Spleen (tissue), 11 donors: ENCODE data around the gene BLID. TPM values are rescaled to one million over a fixed set of nuclear protein-coding genes. Genes with fewer than 3 reads are reported as not detected.

Source experiments
- DNase-seq: peaks from one replicate; pipeline ENCODE4 v3.0.0-alpha.2; 2020
- H3K27ac ChIP-seq, 8 donors: fragments of 200-600 bp; sonication (generic) in 7 of 8; 1 replicate in 4 of 8; 2 replicates in 4 of 8; pipeline versions ENCODE4 v1.5.0 to v1.8.0; 2016 to 2021; ENCODE audit warnings: inconsistent platforms in 4 of 8, mild to moderate bottlenecking in 4 of 8, moderate library complexity in 1 of 8
- H3K27me3 ChIP-seq, 7 donors: fragments of 200-600 bp; sonication (generic) in 6 of 7; replicated peaks in 1 of 7; 1 replicate in 4 of 7; 2 replicates in 3 of 7; pipeline versions ENCODE4 v1.5.0 to v1.8.0; 2016 to 2021; ENCODE audit warnings: inconsistent platforms in 3 of 7, mild to moderate bottlenecking in 1 of 7
- H3K36me3 ChIP-seq, 6 donors: fragments of 200-600 bp; sonication (generic) in 5 of 6; 1 replicate in 4 of 6; 2 replicates in 2 of 6; pipeline versions ENCODE4 v1.5.0 to v1.8.0; 2016 to 2021; ENCODE audit warnings: inconsistent platforms in 2 of 6
- H3K4me1 ChIP-seq, 6 donors: fragments of 200-600 bp; sonication (generic) in 5 of 6; 1 replicate in 3 of 6; 2 replicates in 3 of 6; pipeline versions ENCODE4 v1.5.0 to v1.8.0; 2016 to 2021; ENCODE audit warnings: inconsistent platforms in 3 of 6
- H3K4me3 ChIP-seq, 8 donors: fragments of 200-600 bp; sonication (generic) in 7 of 8; 1 replicate in 4 of 8; 2 replicates in 4 of 8; pipeline versions ENCODE4 v1.5.0 to v1.8.0; 2016 to 2021; ENCODE audit warnings: inconsistent platforms in 4 of 8, mild to moderate bottlenecking in 4 of 8, moderate library complexity in 2 of 8
- H3K9me3 ChIP-seq, 8 donors: fragments of 200-600 bp; sonication (generic) in 7 of 8; 1 replicate in 4 of 8; 2 replicates in 4 of 8; pipeline versions ENCODE4 v1.5.0 to v1.8.0; 2016 to 2021; ENCODE audit warnings: inconsistent platforms in 4 of 8
- POLR2A ChIP-seq, 3 donors: fragments of 450-650 bp; IDR thresholded peaks; one replicate each; pipeline ENCODE4 v1.5.1; 2017; ENCODE audit warnings: antibody characterized with exemption in 3 of 3, mild to moderate bottlenecking in 1 of 3
- POLR2AphosphoS5 ChIP-seq, 3 donors: sonication (generic); formaldehyde crosslinking; IDR thresholded peaks; one replicate each; pipeline ENCODE4 v1.5.1; 2017; ENCODE audit warnings: antibody characterized with exemption in 3 of 3
- WGBS, 5 donors: extraction: QIAGEN DNeasy Blood & Tissue Kit in 3 of 5; methylation state at CpG; one replicate each; pipeline versions ENCODE4 v1.1.5 to v1.1.7; 2013 to 2018; 5-methylcytosine and 5-hydroxymethylcytosine counted together
- intact Hi-C: fragments of 100-400 bp; cut with DNase I; formaldehyde crosslinking; loops from one replicate; pipeline ENCODE4 v1.15.0; 2023; ENCODE audit warnings: low total_unique reads
- polyA plus RNA-seq, 3 donors: library from polyadenylated mRNA; stranded (reverse); fragments of 200-250 nt; gene quantifications; one replicate each; pipeline ENCODE4 v1.2.1, GENCODE V29; 2013
- total RNA-seq, 7 donors: library from RNA; depleted of rRNA in 3 of 7; stranded (reverse); fragments of >200 nt in 3 of 7; fragmentation: NEBNext Ultra II Directional in 4 of 7; extraction: Animal tissue kit (Norgen Biotek cat#: 25700) in 4 of 7; gene quantifications; one replicate each; pipeline versions ENCODE4 v1.1.0 to v1.2.1, GENCODE V29; 2016 to 2021
- TF ChIP-seq, protein P1 (sequence below), 11 experiments: fragments of 200-600 bp in 7 of 11; fragments of 450-650 bp in 4 of 11; sonication (generic) in 4 of 11; IDR thresholded peaks in 8 of 11; conservative IDR thresholded peaks in 3 of 11; 1 replicate in 7 of 11; 2 replicates in 4 of 11; pipeline versions ENCODE4 v1.4.0 to v1.8.0; 2016 to 2021; ENCODE audit warnings: antibody characterized with exemption in 11 of 11, inconsistent platforms in 4 of 11, mild to moderate bottlenecking in 1 of 11
- donor health status: healthy with polysubstance abuse.
- donor health status: DM: no; HTN: no; CAD: no; lungs with moderate emphysema.
- donor health status: DM: no; HTN: no; CAD: no.
- donor health status: Bipolar disorder and iron deficiency.
- donor health status: healthy.
- donor health status: DM: no; HTN: no; CAD: no.
- donor health status: DM: yes; HTN: yes; CAD: no.

BLID gene
- total and polyA plus RNA-seq, 10 donors: 0.61 to 0.64 TPM; not detected in 8

DNA sequence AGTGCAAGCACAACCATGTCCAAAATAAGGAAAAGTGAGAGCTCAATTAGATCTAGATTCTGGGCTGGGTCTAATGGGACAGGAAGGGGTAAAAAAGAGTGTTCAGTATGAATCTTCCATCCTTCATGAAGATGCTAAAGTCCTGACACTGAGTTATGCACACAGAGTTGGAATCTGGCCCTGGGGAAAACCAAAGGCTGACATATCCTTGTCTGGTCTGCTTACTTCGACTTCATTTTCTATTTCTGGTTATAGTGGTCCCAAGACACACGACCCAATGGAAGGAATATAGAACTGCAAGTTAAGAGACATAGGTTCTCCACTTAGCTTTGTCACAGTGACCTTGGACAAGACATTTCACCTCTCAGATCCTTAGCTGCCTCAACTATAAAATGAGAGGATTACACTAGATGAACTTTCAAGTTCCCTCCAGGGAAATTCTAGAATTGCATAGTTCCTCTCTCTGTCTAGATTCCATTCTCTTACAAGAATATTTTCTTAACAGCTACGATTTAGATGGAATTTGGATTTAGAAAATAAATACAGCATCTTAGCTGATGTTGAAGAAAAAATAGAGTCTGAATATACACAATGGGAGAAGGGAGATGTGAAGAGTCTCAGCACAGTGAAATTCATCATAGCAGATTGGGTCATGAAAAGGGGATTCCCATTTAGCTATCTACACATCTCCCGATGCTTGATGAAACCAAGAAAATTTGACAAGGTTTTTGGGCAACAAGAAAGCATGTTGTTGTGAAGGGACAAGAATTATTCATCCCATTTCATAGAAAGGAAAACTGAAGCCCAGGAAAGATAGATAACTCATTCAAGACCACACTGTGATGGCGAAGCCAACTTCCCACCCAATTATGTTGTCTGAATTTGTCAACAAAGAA is 3.3 kb downstream of the BLID start:
- no peak overlapping the region for H3K4me3 ChIP-seq
- no peaks in the 10 kb centered on the region for H3K36me3 ChIP-seq
- DNase-seq: no peak
- H3K27me3 ChIP-seq: no peaks in the 10 kb centered on the region
- H3K4me1 ChIP-seq: peaks cover 0 to 3% (median 0%) of the 10 kb centered on the region in 6 donors
- intact Hi-C loops: no loop called here
- TF ChIP-seq POLR2A (IDR thresholded peaks at IDR 0.05) (no peak), POLR2AphosphoS5 (IDR thresholded peaks at IDR 0.05) (no peak)
- TF ChIP-seq, protein P1, sequence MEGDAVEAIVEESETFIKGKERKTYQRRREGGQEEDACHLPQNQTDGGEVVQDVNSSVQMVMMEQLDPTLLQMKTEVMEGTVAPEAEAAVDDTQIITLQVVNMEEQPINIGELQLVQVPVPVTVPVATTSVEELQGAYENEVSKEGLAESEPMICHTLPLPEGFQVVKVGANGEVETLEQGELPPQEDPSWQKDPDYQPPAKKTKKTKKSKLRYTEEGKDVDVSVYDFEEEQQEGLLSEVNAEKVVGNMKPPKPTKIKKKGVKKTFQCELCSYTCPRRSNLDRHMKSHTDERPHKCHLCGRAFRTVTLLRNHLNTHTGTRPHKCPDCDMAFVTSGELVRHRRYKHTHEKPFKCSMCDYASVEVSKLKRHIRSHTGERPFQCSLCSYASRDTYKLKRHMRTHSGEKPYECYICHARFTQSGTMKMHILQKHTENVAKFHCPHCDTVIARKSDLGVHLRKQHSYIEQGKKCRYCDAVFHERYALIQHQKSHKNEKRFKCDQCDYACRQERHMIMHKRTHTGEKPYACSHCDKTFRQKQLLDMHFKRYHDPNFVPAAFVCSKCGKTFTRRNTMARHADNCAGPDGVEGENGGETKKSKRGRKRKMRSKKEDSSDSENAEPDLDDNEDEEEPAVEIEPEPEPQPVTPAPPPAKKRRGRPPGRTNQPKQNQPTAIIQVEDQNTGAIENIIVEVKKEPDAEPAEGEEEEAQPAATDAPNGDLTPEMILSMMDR (IDR thresholded peaks at IDR 0.05 in 8 of 11, conservative IDR thresholded peaks at IDR 0.05 in 3 of 11): no peak
- H3K27ac ChIP-seq: no peak overlapping the region
- no peaks in the 10 kb centered on the region for H3K9me3 ChIP-seq
- 68 to 88% (median 75%) methylated on average over 5 of the region's 5 CpGs for WGBS, 5 donors

DNA sequence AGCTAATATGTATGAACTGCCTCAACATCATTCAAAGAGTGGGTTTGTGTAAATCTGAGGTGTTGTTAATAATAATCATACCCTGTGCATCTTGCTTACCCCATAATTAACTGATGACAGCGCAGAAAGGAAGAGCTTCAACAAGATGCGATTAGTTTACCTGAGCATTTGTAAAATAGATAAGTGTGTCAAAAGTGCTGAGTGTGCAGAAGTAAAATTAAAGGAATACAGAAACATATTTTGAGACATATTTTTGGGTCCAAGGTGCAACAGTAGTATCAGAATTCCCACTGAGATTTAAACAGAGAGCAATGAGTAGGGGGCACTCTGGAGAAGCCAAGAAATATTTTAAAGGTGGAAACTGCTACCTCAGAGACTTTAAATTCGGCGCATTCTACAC is 6.1 kb downstream of the BLID start:
- TF ChIP-seq POLR2A (IDR thresholded peaks at IDR 0.05) (no peak), POLR2AphosphoS5 (IDR thresholded peaks at IDR 0.05) (no peak)
- TF ChIP-seq, protein P1 (IDR thresholded peaks at IDR 0.05 in 8 of 11, conservative IDR thresholded peaks at IDR 0.05 in 3 of 11): no peak
- intact Hi-C loops: no loop called here
- H3K4me1 ChIP-seq: peaks cover 0 to 3% (median 0%) of the 10 kb centered on the region in 6 donors
- no peaks in the 10 kb centered on the region for H3K9me3 ChIP-seq
- H3K27ac ChIP-seq: no peak overlapping the region
- no peak for DNase-seq
- peaks cover 0 to 5% (median 0%) of the 10 kb centered on the region in 7 donors for H3K27me3 ChIP-seq
- 93 to 97% (median 95%) methylated on average over 4 of the region's 4 CpGs for WGBS, 5 donors
- H3K4me3 ChIP-seq: no peak overlapping the region
- H3K36me3 ChIP-seq: no peaks in the 10 kb centered on the region

DNA sequence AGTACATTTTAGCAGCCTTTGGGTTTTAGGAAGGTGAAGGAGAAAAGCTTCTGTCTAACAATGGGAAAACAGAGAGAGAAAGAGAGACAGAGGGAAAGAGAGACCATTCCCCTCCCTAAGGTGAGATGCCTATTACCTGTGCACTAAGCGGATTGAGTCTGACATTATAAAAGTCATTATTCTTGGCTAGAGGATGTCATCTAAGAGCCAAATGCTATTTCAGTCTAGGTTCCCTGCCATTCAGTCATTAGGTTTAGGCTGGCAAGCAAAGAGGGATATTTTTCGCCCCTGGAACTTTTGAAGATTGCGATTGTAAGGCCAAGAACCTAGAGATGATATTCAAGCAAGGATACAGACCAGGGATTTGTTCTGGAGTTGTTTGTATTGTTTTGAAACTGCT is 7.2 kb downstream of the BLID start:
- Histone ChIP-seq H3K27ac (no peak overlapping the region), H3K36me3 (no peaks in the 10 kb centered on the region), H3K4me1 (no peaks in the 10 kb centered on the region), H3K9me3 (no peaks in the 10 kb centered on the region), H3K4me3 (no peak overlapping the region), H3K27me3 (peaks cover 0 to 5% (median 0%) of the 10 kb centered on the region in 7 donors)
- DNase-seq: no peak
- 91 to 97% (median 96%) methylated on average over 3 of the region's 3 CpGs for WGBS, 5 donors
- TF ChIP-seq POLR2A (IDR thresholded peaks at IDR 0.05) (no peak), POLR2AphosphoS5 (IDR thresholded peaks at IDR 0.05) (no peak)
- TF ChIP-seq, protein P1 (IDR thresholded peaks at IDR 0.05 in 8 of 11, conservative IDR thresholded peaks at IDR 0.05 in 3 of 11): no peak
- intact Hi-C loops: no loop called here

DNA sequence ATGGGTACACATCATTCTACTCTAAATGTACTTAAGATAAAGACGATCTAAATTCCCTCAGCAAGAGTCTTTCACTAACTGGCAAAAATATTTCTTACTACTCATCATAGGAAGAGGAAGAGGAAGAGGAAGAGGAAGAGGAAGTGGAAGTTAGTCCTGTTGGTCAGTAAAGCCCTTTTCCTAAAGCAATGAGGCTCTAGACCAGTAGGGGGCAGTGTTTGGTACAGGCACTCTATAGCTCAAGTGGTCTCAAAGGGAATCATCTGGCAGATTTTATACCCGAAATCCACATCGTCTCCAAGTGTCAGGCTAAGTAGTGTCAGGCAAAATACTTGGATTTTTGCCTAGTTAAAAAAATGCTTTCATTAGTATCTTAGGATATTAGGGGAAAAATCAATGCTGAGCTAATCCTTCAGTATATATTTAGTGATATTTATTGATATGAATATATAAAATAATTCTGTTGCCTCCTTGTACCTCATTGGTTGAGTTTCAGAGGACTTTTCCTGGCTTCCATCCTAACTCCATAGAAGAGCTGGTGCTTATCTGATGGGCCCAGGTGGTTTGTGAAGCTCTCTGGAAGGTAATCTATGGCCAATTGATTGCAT is 7.7 kb downstream of the BLID start:
- no peak for DNase-seq
- H3K27ac ChIP-seq: no peak overlapping the region

More for the DNA sequence above, 7.7 kb downstream of the BLID start:
- 31 to 60% (median 54%) methylated on average over 3 of the region's 3 CpGs for WGBS, 5 donors
- intact Hi-C loops: no loop called here
- H3K27me3 ChIP-seq: peaks cover 0 to 7% (median 0%) of the 10 kb centered on the region in 7 donors
- no peak for TF ChIP-seq POLR2A (IDR thresholded peaks at IDR 0.05)
- TF ChIP-seq, protein P1 (IDR thresholded peaks at IDR 0.05 in 8 of 11, conservative IDR thresholded peaks at IDR 0.05 in 3 of 11): peak in 7 of 11 experiments; percentile 23 to 49 (median 39)
- TF ChIP-seq POLR2AphosphoS5 (IDR thresholded peaks at IDR 0.05): no peak
- no peaks in the 10 kb centered on the region for H3K4me1 ChIP-seq
- no peaks in the 10 kb centered on the region for H3K9me3 ChIP-seq
- no peaks in the 10 kb centered on the region for H3K36me3 ChIP-seq
- no peak overlapping the region for H3K4me3 ChIP-seq
